Nephron progenitor cell (in vitro differentiated cells): ENCODE results near the gene PNPT1.
A peak's percentile ranks its signal among the peaks of the same experiment; 100 is the strongest.

Source experiments
- DNase-seq: peaks from one replicate; pipeline ENCODE4 v3.0.0; 2021
- H3K27ac Mint-ChIP-seq: 2 replicates; pipeline ENCODE4 v1.8.0; 2021; ENCODE audit warnings: mild to moderate bottlenecking, moderate library complexity, mixed read lengths
- H3K27me3 Mint-ChIP-seq: 2 replicates; pipeline ENCODE4 v1.8.0; 2021; ENCODE audit warnings: mild to moderate bottlenecking, low read depth, mixed read lengths; ENCODE audit not compliant: poor library complexity
- H3K36me3 Mint-ChIP-seq: 2 replicates; pipeline ENCODE4 v1.8.0; 2021; ENCODE audit warnings: low read depth, mixed read lengths
- H3K4me1 Mint-ChIP-seq: 2 replicates; pipeline ENCODE4 v1.8.0; 2021; ENCODE audit warnings: mixed read lengths
- H3K4me3 Mint-ChIP-seq: 2 replicates; pipeline ENCODE4 v1.8.0; 2021; ENCODE audit warnings: mild to moderate bottlenecking, moderate library complexity, mixed read lengths
- H3K9me3 Mint-ChIP-seq: 2 replicates; pipeline ENCODE4 v1.8.0; 2021; ENCODE audit warnings: mild to moderate bottlenecking, moderate library complexity, mixed read lengths
- CTCF ChIP-seq: fragments of 200-600 bp; sonication (generic); IDR thresholded peaks from 2 replicates; pipeline ENCODE4 v1.5.0; 2021; ENCODE audit warnings: antibody characterized with exemption

The PNPT1 gene

GRCh38 chr2:55585451-55586080, 108.1 kb downstream of the PNPT1 start:
- H3K27me3 Mint-ChIP-seq, result no peaks in the 10 kb centered on the region
- peak overlapping the region; percentile 78 for H3K27ac Mint-ChIP-seq
- no peak for TF ChIP-seq CTCF
- peaks cover 19% of the 10 kb centered on the region for H3K36me3 Mint-ChIP-seq
- DNase-seq, result no peak
- H3K4me3 Mint-ChIP-seq, result no peak overlapping the region
- no peaks in the 10 kb centered on the region for H3K9me3 Mint-ChIP-seq
- H3K4me1 Mint-ChIP-seq, result peaks cover 19% of the 10 kb centered on the region
